AG04449 (cell line): ENCODE data around the gene SIKE1.
"Not testable (repeated sequence)": the region's sequence is repeated elsewhere in the genome, so short reads cannot be mapped to it uniquely, and the experiment has no call there.

Source experiments
- CTCF ChIA-PET: fragments of 350-600 bp; formaldehyde crosslinking; extraction: SDS; loops from one replicate; lab custom pipeline; 2021; ENCODE audit warnings: antibody characterized with exemption; lab: Yijun Ruan, JAX
- POLR2A ChIA-PET: fragments of 400-600, 350-600 bp; formaldehyde crosslinking; extraction: SDS; loops from one replicate; lab custom pipeline; 2020; ENCODE audit warnings: antibody characterized with exemption, inconsistent platforms; lab: Yijun Ruan, JAX
- DNase-seq: peaks from one replicate; pipeline ENCODE4 v3.0.0-alpha.2; 2010; ENCODE audit warnings: low read depth, low spot score
- H3K4me3 ChIP-seq: 2 replicates; pipeline ENCODE4 v1.5.1; 2011; ENCODE audit warnings: low read depth, mild to moderate bottlenecking, control low read depth, low read length
- TF ChIP-seq, protein P1 (sequence below): IDR thresholded peaks from one replicate; pipeline ENCODE4 v1.5.1; 2011; ENCODE audit warnings: mild to moderate bottlenecking, moderate library complexity, low read length, control low read depth, inconsistent platforms; ENCODE audit not compliant: insufficient read depth; ENCODE audit errors: missing control alignments

SIKE1 gene

DNA sequence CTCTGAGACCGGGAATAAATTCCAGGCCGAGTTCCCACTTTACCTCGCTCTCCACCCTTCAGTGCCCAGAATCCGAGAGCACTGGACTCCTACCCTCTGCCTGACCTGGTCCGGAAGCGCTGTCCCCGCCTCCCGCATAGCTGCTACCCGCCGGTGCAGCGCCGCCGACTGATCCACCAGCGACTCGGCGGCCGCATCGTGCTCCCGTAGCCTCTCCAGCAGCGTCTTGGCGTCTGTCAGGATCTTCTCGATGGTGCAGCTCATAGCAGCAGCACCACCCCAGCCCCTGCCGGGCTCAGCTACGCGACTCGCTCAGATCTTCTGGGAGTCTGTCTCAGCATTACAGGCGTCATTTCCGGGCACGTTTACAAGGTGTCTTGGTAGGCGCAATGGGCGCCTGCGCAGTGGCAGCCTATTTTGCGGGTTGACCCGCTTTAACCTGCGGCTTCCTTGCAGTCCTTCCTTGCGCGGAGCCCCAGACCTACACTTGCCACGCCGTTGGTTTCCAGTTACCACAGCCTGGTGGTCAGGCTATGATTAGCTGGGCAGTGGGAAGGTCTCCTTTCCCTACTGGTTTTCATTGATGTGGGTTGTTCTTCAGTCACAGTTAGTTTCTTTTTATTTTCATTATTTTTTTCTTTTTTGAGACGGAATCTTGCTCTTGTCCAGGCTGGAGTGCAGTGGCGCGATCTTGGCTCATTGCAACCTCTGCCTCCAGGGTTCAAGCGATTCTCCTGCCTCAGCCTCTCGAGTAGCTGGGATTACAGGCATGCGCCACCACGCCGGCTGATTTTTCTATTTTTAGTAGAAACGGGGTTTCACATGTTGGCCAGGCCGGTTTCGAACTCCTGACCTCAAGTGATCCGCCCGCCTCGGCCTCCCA lies at the start of gene SIKE1:
Gene SIKE1 (minus strand): TSS at position 342 of the 883 bp plus-strand sequence. CDS start 78 bp downstream, at position 264.
- TF ChIP-seq, protein P1, sequence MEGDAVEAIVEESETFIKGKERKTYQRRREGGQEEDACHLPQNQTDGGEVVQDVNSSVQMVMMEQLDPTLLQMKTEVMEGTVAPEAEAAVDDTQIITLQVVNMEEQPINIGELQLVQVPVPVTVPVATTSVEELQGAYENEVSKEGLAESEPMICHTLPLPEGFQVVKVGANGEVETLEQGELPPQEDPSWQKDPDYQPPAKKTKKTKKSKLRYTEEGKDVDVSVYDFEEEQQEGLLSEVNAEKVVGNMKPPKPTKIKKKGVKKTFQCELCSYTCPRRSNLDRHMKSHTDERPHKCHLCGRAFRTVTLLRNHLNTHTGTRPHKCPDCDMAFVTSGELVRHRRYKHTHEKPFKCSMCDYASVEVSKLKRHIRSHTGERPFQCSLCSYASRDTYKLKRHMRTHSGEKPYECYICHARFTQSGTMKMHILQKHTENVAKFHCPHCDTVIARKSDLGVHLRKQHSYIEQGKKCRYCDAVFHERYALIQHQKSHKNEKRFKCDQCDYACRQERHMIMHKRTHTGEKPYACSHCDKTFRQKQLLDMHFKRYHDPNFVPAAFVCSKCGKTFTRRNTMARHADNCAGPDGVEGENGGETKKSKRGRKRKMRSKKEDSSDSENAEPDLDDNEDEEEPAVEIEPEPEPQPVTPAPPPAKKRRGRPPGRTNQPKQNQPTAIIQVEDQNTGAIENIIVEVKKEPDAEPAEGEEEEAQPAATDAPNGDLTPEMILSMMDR, result no peak
- CTCF ChIA-PET, result no interaction called here
- peak; percentile 63 for DNase-seq
- peak within 1 kb of the TSS; percentile 80 for H3K4me3 ChIP-seq
- POLR2A ChIA-PET, result interaction anchor here (0.6 to 1.0 kb wide), 2 partner anchors 23 to 405 kb away, joined by 4 to 5 read pairs; partner anchors contain the start of gene CSDE1

DNA sequence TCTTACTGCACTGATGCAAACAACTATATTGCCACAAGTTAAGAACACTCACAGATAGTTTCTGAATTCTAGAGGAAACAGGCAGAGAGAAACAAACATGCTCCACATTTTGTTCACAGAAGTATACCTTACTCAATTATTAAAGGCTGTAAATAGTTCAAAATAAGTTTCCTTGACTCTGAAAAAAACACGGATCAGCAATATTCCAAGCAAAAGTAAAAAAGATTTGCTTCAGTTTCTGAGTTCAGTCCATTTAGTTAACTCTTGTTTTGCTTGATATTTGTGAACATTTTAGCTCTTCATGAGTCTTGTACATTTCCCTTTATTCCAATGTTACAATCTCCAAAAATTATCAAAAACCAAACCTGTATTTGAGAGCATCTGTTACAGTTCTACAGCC lies 49.6 kb upstream of the SIKE1 start:
- DNase-seq, POLR2A ChIA-PET, CTCF ChIA-PET, H3K4me3 ChIP-seq: not testable (repeated sequence)

DNA sequence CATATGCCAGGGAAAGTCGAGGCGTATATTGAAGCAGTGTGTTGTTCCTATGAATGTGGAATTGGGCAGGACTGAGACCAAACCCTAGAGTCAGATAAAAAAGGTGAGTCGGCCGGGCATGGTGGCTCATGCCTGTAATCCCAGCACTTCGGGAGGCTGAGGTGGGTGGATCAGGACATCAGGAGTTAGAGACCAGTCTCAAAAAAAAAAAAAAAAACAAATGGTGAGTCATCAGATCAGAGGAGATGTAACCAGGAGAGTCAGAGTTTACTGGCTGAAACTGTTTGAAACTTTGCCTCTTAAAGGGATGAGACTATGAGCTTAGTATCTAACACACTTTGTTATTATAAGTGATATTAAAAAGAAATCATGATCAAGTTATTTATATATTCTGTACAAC lies 47.8 kb upstream of the SIKE1 start:
- DNase-seq, result no peak
- TF ChIP-seq, protein P1, result no peak
- ChIA-PET CTCF (no interaction called here), POLR2A (no interaction called here)
- H3K4me3 ChIP-seq, result no peak overlapping the region

DNA sequence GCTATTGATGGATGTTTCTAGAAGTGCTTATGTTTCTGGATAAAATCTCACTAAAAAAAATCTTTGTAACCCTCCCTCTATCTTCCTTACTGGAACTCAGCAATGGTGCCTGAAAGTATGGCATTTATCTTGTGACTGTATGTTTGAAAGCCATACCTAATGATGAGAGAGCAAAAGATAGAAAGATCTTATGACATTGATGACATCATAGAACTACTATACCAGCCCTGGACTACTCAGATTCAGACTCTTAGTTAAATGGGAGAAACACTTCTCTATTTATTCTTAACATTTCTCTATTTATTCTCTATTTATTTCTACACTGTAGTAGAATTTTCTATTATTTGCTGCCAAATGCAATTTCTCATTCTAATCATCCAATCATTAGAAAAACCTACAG lies 41.5 kb upstream of the SIKE1 start:
- ChIA-PET CTCF (no interaction called here), POLR2A (no interaction called here)
- H3K4me3 ChIP-seq, result no peak overlapping the region
- DNase-seq, result no peak
- TF ChIP-seq, protein P1, result no peak

DNA sequence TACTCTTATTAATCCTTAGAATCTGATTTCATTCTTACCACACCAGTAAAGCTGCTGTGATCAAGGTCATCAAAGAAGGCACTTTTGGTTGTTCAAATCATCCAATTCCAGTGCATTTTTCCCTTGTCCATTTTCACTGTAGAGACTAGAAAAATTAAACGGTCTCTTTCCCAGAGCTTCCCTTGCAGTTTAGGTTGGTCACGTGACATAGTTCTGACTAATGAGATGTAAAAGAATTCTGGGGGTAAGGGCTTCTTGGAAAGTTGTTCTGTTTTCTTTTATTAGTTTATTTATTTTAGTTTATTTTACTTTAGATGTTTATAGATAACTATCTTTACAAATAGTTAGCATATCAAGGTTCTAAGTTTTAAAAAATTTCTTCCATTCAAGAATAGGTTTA lies 39.9 kb upstream of the SIKE1 start:
- POLR2A ChIA-PET, result no interaction called here

DNA sequence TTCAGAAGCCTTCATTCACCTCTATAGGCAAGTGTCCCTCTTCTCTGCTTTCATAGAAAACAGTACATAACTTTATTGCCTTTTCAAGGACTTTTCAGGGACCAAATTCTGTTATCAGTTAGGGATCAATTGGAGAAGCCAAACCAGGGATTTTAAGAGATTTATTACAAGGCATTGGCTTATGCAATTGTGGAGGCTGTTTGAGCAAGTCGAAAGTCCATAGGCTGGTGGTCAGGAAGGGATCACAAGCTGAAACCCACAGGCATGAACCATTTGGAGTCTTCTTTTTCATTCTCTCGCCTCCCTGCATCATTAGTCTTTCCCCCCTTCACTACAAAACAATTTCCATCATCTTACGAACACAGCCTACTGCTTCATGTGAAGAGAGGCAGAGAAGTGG lies 39.4 kb upstream of the SIKE1 start:
- no peak for DNase-seq
- TF ChIP-seq, protein P1, result no peak
- no peak overlapping the region for H3K4me3 ChIP-seq
- ChIA-PET POLR2A (no interaction called here), CTCF (no interaction called here)

More for the DNA sequence above, 39.9 kb upstream of the SIKE1 start:
- CTCF ChIA-PET, result no interaction called here
- H3K4me3 ChIP-seq, result no peak overlapping the region
- no peak for DNase-seq
- TF ChIP-seq, protein P1, result no peak

DNA sequence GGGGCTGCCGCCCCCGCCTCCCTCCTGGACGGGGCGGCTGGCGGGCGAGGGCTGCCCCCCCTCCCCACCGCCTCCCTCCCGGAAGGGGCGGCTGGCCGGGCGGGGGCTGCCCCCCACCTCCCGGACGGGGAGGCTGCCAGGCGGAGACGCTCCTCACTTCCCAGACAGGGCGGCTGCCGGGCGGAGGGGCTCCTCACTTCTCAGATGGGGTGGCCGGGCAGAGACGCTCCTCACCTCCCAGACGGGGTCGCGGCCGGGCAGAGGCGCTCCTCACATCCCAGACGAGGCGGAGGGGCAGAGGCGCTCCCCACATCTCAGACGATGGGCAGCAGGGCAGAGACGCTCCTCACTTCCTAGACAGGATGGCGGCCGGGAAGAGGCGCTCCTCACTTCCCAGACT lies 24.0 kb upstream of the SIKE1 start:
- H3K4me3 ChIP-seq, DNase-seq, CTCF ChIA-PET, POLR2A ChIA-PET: not testable (repeated sequence)
